ENCODE measurements around the gene ATP6V1G2. TPM values are rescaled to one million over a fixed set of nuclear protein-coding genes. Genes with fewer than 3 reads are reported as not detected.
A peak's percentile ranks its signal among the peaks of the same experiment; 100 is the strongest.

Gene ATP6V1G2
- total RNA-seq, 4 donors from 2014 or later, result 0.82 to 0.95 TPM; not detected in 2

- no peak for DNase-seq
- intact Hi-C loops (cut with DNase I; ENCODE audit: low total_unique reads) (no loop called here), in situ Hi-C loops (cut with MboI; ENCODE audit: low pct_ligation_motif_present in 1 of 4, low pct_unique_long_range_greater_than_20kb in 1 of 4, low sequenced_read_pairs in 3 of 4) (no loop called here)
- TF ChIP-seq POLR2A (IDR thresholded peaks at IDR 0.05), result no peak
- no peak overlapping the region for H3K27ac ChIP-seq
- no peaks in the 10 kb centered on the region for H3K27me3 ChIP-seq
- H3K4me3 ChIP-seq, result no peak overlapping the region
- peaks cover 14 to 28% (median 24%) of the 10 kb centered on the region in 4 donors for H3K4me1 ChIP-seq
- H3K36me3 ChIP-seq, result peaks cover 0 to 87% (median 47%) of the 10 kb centered on the region in 4 donors
- no peaks in the 10 kb centered on the region for H3K9me3 ChIP-seq
- 38% methylated on average over 1 to 2 of the region's 2 CpGs for WGBS, 2 donors (ENCODE audit: low coverage in 1 of 2)
Measured at GRCh38 chr6:31535538-31536324, 10.7 kb downstream of the ATP6V1G2 start.

GRCh38 chr6:31534521-31535040 lies 11.8 kb downstream of the ATP6V1G2 start:
- no peak overlapping the region for H3K27ac ChIP-seq
- DNase-seq, result no peak
- H3K4me1 ChIP-seq, result peaks cover 3 to 16% (median 12%) of the 10 kb centered on the region in 4 donors
- intact Hi-C loops (cut with DNase I; ENCODE audit: low total_unique reads), result no loop called here
- in situ Hi-C loops (cut with MboI; ENCODE audit: low pct_ligation_motif_present in 1 of 4, low pct_unique_long_range_greater_than_20kb in 1 of 4, low sequenced_read_pairs in 3 of 4), result no loop called here
- no peaks in the 10 kb centered on the region for H3K9me3 ChIP-seq
- H3K27me3 ChIP-seq, result no peaks in the 10 kb centered on the region
- WGBS, 2 donors (ENCODE audit: low coverage in 1 of 2), result 89 to 100% methylated on average over 10 to 24 of the region's 24 CpGs
- peaks cover 0 to 91% (median 46%) of the 10 kb centered on the region in 4 donors for H3K36me3 ChIP-seq
- no peak overlapping the region for H3K4me3 ChIP-seq
- TF ChIP-seq POLR2A (IDR thresholded peaks at IDR 0.05) (no peak), POLR2AphosphoS5 (IDR thresholded peaks at IDR 0.05) (no peak), EP300 (IDR thresholded peaks at IDR 0.05; ENCODE audit: low read depth) (no peak), CTCF (IDR thresholded peaks at IDR 0.05) (no peak)

GRCh38 chr6:31534011-31534410 lies 12.4 kb downstream of the ATP6V1G2 start:
- H3K36me3 ChIP-seq, result peaks cover 0 to 88% (median 44%) of the 10 kb centered on the region in 4 donors
- intact Hi-C loops (cut with DNase I; ENCODE audit: low total_unique reads) (no loop called here), in situ Hi-C loops (cut with MboI; ENCODE audit: low pct_ligation_motif_present in 1 of 4, low pct_unique_long_range_greater_than_20kb in 1 of 4, low sequenced_read_pairs in 3 of 4) (no loop called here)
- TF ChIP-seq POLR2AphosphoS5 (IDR thresholded peaks at IDR 0.05), result no peak
- TF ChIP-seq POLR2A (IDR thresholded peaks at IDR 0.05), result peak; percentile 15
- WGBS, 2 donors (ENCODE audit: low coverage in 1 of 2), result 89% methylated on average over 6 of the region's 6 CpGs; no CpG with 5 or more reads in 1 of the 2 donors
- peaks cover 0 to 11% (median 6%) of the 10 kb centered on the region in 4 donors for H3K4me1 ChIP-seq
- H3K27me3 ChIP-seq, result no peaks in the 10 kb centered on the region
- H3K9me3 ChIP-seq, result no peaks in the 10 kb centered on the region
- DNase-seq, result no peak
- no peak overlapping the region for H3K27ac ChIP-seq
- H3K4me3 ChIP-seq, result no peak overlapping the region

GRCh38 chr6:31533455-31533841 lies 13.0 kb downstream of the ATP6V1G2 start:
- intact Hi-C loops (cut with DNase I; ENCODE audit: low total_unique reads) (no loop called here), in situ Hi-C loops (cut with MboI; ENCODE audit: low pct_ligation_motif_present in 1 of 4, low pct_unique_long_range_greater_than_20kb in 1 of 4, low sequenced_read_pairs in 3 of 4) (no loop called here)
- Histone ChIP-seq H3K27me3 (no peaks in the 10 kb centered on the region), H3K36me3 (peaks cover 0 to 83% (median 43%) of the 10 kb centered on the region in 4 donors), H3K4me1 (peaks cover 0 to 6% (median 2%) of the 10 kb centered on the region in 4 donors), H3K4me3 (no peak overlapping the region), H3K27ac (no peak overlapping the region), H3K9me3 (no peaks in the 10 kb centered on the region)
- no peak for DNase-seq
- TF ChIP-seq CTCF (IDR thresholded peaks at IDR 0.05) (no peak), POLR2AphosphoS5 (IDR thresholded peaks at IDR 0.05) (no peak), EP300 (IDR thresholded peaks at IDR 0.05; ENCODE audit: low read depth) (no peak), POLR2A (IDR thresholded peaks at IDR 0.05) (no peak)
- WGBS, 2 donors (ENCODE audit: low coverage in 1 of 2), result 83 to 88% methylated on average over 1 of the region's 1 CpG

GRCh38 chr6:31532644-31533454 lies 13.6 kb downstream of the ATP6V1G2 start:
- H3K36me3 ChIP-seq, result peaks cover 0 to 77% (median 40%) of the 10 kb centered on the region in 4 donors
- TF ChIP-seq POLR2A (IDR thresholded peaks at IDR 0.05) (no peak), CTCF (IDR thresholded peaks at IDR 0.05) (no peak), POLR2AphosphoS5 (IDR thresholded peaks at IDR 0.05) (no peak), EP300 (IDR thresholded peaks at IDR 0.05; ENCODE audit: low read depth) (no peak)
- H3K9me3 ChIP-seq, result no peaks in the 10 kb centered on the region
- in situ Hi-C loops (cut with MboI; ENCODE audit: low pct_ligation_motif_present in 1 of 4, low pct_unique_long_range_greater_than_20kb in 1 of 4, low sequenced_read_pairs in 3 of 4) (no loop called here), intact Hi-C loops (cut with DNase I; ENCODE audit: low total_unique reads) (no loop called here)
- no peaks in the 10 kb centered on the region for H3K27me3 ChIP-seq
- no peak overlapping the region for H3K27ac ChIP-seq
- H3K4me3 ChIP-seq, result no peak overlapping the region
- DNase-seq, result no peak
- H3K4me1 ChIP-seq, result peaks cover 0 to 3% (median 0%) of the 10 kb centered on the region in 4 donors
- 17 to 56% methylated on average over 1 to 9 of the region's 9 CpGs for WGBS, 2 donors (ENCODE audit: low coverage in 1 of 2)
